ENCODE data around the gene GDPD3. TPM values are rescaled to one million over a fixed set of nuclear protein-coding genes. Genes with fewer than 3 reads are reported as not detected.

Gene GDPD3
- total RNA-seq, 1 donor from 2014 or later: 6.3 TPM

DNA sequence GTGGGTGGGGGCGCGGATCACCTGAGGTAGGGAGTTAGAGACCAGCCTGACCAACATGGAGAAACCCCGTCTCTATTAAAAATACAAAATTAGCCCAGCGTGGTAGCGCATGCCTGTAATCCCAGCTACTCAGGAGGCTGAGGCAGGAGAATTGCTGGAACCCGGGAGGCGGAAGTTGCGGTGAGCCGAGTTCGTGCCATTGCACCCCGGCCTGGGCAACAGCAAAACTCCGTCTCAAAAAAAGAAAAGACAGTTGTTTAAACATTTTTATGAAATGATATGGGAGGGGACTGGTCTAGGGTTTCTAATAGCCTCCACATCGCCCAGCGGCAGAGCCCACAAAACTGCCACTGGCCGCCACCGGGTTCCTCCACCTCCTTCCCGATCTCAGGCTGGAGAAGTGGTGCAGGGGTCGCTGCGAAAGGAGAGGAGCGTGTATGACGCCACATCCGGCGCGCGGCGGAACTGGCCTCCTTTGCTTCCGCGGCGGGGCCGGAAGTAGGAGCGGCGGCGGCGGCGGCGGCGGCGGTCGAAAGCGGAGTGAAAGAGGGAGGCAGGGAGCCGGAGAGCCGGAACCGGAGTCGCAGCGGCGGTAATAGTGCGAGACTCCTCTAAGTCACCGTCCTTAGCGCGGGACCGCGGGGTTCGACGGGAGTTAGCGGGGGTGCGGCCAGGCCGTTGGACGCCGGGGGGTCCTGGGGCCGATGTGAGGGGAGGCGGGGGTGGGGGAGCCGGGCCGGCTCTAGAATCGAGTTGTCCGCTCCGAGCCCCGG lies 37.6 kb downstream of the GDPD3 start, which contains the start of gene PPP4C:
TSS of gene PPP4C (plus strand) at position 492 of the 773 bp plus-strand sequence. CDS start 384 bp downstream, outside the sequence.
- intact Hi-C loops (cut with micrococcal nuclease): loop anchor here (1.0 kb wide), 3 partner anchors 10 to 21 kb away; partner anchors contain the start of genes ALDOA and YPEL3
- Mint-ChIP-seq H3K36me3 (ENCODE audit: low read depth) (peaks cover 34% of the 10 kb centered on the region), H3K9me3 (no peaks in the 10 kb centered on the region)

DNA sequence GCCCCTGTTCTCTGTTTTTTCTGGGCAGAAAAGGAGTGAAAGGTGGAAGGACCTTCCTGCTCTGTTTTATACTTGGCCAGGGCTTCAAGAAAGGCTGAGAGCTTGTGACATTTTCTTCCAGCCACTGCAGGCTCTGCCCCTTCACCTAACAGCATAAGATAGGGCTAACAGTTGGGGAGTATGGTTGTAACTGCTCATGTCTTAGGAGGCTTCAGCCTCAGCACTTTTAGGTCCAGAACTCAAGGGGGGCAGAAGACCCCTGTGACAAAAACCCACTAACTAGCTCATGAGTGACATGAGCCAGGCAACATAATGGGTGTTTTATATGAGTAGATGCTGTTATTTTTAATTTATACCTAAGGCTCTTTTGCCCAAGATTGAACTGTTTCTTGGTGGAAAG lies 42.8 kb downstream of the GDPD3 start:
- Mint-ChIP-seq H3K4me1 (ENCODE audit: low read depth) (peaks cover 39% of the 10 kb centered on the region), H3K9me3 (no peaks in the 10 kb centered on the region), H3K36me3 (ENCODE audit: low read depth) (peaks cover 45% of the 10 kb centered on the region), H3K27ac (no peak overlapping the region), H3K27me3 (ENCODE audit: insufficient read depth) (no peaks in the 10 kb centered on the region), H3K4me3 (no peak overlapping the region)
- no peak for DNase-seq (ENCODE audit: low spot score)
- intact Hi-C loops (cut with micrococcal nuclease): no loop called here

More for the DNA sequence above, 37.6 kb downstream of the GDPD3 start, which contains the start of gene PPP4C:
- Mint-ChIP-seq H3K27me3 (ENCODE audit: insufficient read depth) (no peaks in the 10 kb centered on the region), H3K27ac (peak within 1 kb of the TSS; percentile 96), H3K4me1 (ENCODE audit: low read depth) (peaks cover 44% of the 10 kb centered on the region), H3K4me3 (peak within 1 kb of the TSS; percentile 97)
- peak; percentile 92 for DNase-seq (ENCODE audit: low spot score)

DNA sequence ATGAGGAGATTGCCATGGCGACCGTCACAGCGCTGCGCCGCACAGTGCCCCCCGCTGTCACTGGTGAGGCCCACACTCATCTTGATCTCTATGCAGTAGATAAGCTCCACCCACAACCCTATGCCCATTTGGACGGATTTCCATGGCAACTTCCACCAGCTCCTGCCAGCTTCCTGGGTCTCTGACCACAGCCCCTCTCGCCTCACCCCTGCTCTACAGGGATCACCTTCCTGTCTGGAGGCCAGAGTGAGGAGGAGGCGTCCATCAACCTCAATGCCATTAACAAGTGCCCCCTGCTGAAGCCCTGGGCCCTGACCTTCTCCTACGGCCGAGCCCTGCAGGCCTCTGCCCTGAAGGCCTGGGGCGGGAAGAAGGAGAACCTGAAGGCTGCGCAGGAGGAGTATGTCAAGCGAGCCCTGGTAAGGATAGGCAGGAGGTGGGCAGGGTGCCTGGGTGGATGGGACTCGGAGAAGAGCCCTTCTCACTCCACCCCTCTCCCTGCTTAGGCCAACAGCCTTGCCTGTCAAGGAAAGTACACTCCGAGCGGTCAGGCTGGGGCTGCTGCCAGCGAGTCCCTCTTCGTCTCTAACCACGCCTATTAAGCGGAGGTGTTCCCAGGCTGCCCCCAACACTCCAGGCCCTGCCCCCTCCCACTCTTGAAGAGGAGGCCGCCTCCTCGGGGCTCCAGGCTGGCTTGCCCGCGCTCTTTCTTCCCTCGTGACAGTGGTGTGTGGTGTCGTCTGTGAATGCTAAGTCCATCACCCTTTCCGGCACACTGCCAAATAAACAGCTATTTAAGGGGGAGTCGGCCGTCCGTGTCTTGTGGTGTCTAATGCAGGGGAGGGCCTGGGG lies 43.5 kb downstream of the GDPD3 start:
- Mint-ChIP-seq H3K4me3 (no peak overlapping the region), H3K27me3 (ENCODE audit: insufficient read depth) (no peaks in the 10 kb centered on the region), H3K9me3 (no peaks in the 10 kb centered on the region), H3K36me3 (ENCODE audit: low read depth) (peaks cover 45% of the 10 kb centered on the region), H3K4me1 (ENCODE audit: low read depth) (peaks cover 36% of the 10 kb centered on the region), H3K27ac (peak overlapping the region; percentile 47)
- no peak for DNase-seq (ENCODE audit: low spot score)
- intact Hi-C loops (cut with micrococcal nuclease): loop anchor here (5.0 kb wide), 1 partner anchor 263 kb away; the partner anchor contains the start of gene MAZ

DNA sequence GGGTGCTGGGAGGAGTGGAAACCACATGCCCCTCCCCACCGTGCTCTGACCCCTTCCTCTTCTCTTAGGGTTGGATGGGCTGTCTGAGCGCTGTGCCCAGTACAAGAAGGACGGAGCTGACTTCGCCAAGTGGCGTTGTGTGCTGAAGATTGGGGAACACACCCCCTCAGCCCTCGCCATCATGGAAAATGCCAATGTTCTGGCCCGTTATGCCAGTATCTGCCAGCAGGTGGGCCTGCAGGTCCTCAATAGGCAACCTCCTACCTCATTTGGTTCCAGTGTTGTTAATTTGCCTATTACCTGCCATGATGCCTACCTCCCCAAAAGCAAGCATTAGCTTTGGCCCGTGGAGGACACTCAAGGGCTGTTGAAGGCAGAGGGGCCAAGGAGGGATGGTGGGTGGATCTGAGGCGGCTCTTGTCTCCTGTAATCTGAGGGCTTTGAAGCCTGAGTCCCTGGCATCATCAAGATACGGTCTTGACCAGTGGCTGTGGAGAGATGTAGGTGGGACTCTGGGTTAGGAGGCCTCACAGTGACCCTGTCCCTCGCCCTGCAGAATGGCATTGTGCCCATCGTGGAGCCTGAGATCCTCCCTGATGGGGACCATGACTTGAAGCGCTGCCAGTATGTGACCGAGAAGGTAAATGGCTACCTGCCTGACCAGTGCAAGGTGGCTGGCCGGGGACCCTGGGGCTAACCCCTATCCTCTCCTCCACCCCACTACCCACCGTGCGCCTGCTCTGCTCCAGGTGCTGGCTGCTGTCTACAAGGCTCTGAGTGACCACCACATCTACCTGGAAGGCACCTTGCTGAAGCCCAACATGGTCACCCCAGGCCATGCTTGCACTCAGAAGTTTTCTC lies 44.4 kb downstream of the GDPD3 start:
- H3K4me1 Mint-ChIP-seq (ENCODE audit: low read depth): peaks cover 32% of the 10 kb centered on the region
- peak; percentile 36 for DNase-seq (ENCODE audit: low spot score)
- H3K36me3 Mint-ChIP-seq (ENCODE audit: low read depth): peaks cover 47% of the 10 kb centered on the region
- H3K4me3 Mint-ChIP-seq: peak overlapping the region; percentile 72
- H3K27ac Mint-ChIP-seq: peak overlapping the region; percentile 79
- intact Hi-C loops (cut with micrococcal nuclease): loop anchor here (5.0 kb wide), 1 partner anchor 262 kb away; the partner anchor contains the start of gene MAZ
- H3K9me3 Mint-ChIP-seq: no peaks in the 10 kb centered on the region
- no peaks in the 10 kb centered on the region for H3K27me3 Mint-ChIP-seq (ENCODE audit: insufficient read depth)

DNA sequence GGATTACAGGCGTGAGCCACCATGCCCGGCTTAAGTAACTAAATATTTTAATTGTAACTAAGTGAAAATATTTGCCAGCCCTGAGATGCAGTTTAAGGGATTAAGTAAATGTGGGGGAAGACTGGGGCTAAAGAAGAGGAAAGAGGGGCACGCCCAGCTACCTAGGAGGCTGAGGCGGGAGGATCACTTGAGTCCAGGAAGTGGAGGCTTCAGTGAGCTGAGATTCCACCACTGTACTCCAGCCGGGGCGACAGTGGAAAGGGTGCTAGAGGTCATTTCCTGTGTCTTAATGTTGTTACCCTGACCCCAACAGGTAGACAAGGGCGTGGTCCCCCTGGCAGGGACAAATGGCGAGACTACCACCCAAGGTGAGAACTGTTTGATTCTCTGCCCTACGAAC lies 45.0 kb downstream of the GDPD3 start:
- peak overlapping the region; percentile 79 for H3K27ac Mint-ChIP-seq
- no peak for DNase-seq (ENCODE audit: low spot score)
- H3K4me3 Mint-ChIP-seq: peak overlapping the region; percentile 72
- no peaks in the 10 kb centered on the region for H3K27me3 Mint-ChIP-seq (ENCODE audit: insufficient read depth)
- no peaks in the 10 kb centered on the region for H3K9me3 Mint-ChIP-seq
- intact Hi-C loops (cut with micrococcal nuclease): loop anchor here (5.0 kb wide), 1 partner anchor 261 kb away; the partner anchor contains the start of gene MAZ
- peaks cover 47% of the 10 kb centered on the region for H3K36me3 Mint-ChIP-seq (ENCODE audit: low read depth)
- H3K4me1 Mint-ChIP-seq (ENCODE audit: low read depth): peaks cover 32% of the 10 kb centered on the region

DNA sequence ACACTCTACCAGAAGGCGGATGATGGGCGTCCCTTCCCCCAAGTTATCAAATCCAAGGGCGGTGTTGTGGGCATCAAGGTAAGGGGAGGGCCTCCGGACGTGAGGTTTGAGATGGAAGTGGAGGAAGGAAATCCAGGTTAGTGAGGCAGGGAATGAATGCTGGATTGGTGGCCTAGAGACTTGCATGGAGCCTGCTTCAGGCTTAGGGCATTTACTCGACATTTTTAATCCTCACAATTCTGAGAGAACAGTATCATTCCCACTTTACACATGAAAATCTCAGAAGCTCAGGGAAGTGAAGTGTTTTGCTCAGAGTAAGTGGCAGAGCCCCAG lies 45.8 kb downstream of the GDPD3 start:
- no peak for DNase-seq (ENCODE audit: low spot score)
- peak overlapping the region; percentile 99 for H3K4me3 Mint-ChIP-seq
- peaks cover 32% of the 10 kb centered on the region for H3K4me1 Mint-ChIP-seq (ENCODE audit: low read depth)
- H3K27ac Mint-ChIP-seq: peak overlapping the region; percentile 79
- no peaks in the 10 kb centered on the region for H3K9me3 Mint-ChIP-seq
- H3K27me3 Mint-ChIP-seq (ENCODE audit: insufficient read depth): no peaks in the 10 kb centered on the region
- intact Hi-C loops (cut with micrococcal nuclease): loop anchor here (5.0 kb wide), 1 partner anchor 260 kb away; the partner anchor contains the start of gene MAZ
- H3K36me3 Mint-ChIP-seq (ENCODE audit: low read depth): peaks cover 47% of the 10 kb centered on the region

DNA sequence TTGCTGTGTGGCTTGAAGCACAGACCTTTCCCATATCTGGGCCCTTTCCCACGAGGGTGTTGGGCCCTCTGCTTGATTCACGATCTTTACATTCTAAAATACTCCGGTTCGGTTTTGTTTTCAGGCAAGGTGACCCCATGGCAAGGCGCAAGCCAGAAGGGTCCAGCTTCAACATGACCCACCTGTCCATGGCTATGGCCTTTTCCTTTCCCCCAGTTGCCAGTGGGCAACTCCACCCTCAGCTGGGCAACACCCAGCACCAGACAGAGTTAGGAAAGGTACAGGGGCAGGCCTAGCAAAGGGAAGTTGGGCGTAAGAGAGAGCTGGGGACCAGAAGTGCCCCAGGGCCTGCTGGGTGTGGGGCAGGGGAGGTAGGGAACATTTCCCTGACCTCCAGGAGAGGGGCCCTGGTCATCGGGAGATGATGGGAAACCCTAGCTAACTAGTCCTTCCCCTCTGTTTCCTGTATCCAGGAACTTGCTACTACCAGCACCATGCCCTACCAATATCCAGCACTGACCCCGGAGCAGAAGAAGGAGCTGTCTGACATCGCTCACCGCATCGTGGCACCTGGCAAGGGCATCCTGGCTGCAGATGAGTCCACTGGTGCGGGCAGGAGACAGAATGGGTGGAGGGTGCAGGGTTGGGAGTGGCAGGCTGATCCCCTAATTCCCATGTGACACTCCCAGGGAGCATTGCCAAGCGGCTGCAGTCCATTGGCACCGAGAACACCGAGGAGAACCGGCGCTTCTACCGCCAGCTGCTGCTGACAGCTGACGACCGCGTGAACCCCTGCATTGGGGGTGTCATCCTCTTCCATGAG lies 46.4 kb downstream of the GDPD3 start:
- Mint-ChIP-seq H3K27me3 (ENCODE audit: insufficient read depth) (peaks cover 1% of the 10 kb centered on the region), H3K4me3 (peak overlapping the region; percentile 99), H3K27ac (peak overlapping the region; percentile 79), H3K36me3 (ENCODE audit: low read depth) (peaks cover 44% of the 10 kb centered on the region), H3K4me1 (ENCODE audit: low read depth) (peaks cover 29% of the 10 kb centered on the region), H3K9me3 (no peaks in the 10 kb centered on the region)
- intact Hi-C loops (cut with micrococcal nuclease): loop anchor here (5.0 kb wide), 1 partner anchor 260 kb away; the partner anchor contains the start of gene MAZ
- DNase-seq (ENCODE audit: low spot score): no peak

DNA sequence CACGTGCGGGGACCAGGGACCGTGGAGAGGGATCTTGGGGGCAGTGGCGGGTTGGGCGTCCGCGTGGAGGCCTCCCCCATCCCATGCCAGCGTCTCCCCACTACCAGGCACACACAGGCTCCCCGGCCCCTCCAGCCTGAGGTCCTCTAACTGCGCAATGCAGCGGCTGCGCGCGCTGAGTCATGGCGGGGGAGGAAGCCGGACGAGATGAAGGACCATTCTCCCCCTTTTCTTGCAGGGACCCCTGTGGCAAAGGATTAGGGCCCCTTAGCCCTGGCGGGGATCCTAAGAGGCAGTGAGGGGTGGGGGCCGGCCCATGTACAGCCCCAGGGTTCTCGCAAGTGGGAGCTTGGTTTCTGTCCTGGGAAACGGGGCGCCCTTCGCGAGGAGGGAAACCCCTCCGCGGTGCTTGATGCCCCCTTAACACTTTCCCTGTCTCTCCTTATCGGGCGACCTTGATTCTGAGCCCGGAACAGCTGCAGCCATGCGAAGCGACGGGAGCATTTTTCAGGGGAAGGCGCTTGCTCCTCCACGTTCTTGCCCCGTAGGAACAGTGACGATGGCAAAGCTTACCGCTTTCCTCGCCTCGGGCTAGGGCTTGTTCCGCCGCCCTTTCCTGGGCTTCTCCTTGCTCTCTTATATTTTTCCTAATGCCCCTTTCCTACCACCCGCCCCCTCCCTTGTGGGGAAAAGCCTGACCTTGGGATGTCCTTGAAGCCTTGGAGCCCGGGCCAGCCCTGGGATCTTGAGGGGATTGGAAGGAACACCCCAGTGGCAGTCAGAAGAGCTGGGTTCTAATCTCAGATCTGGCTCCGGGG lies 47.2 kb downstream of the GDPD3 start:
- H3K27ac Mint-ChIP-seq: peak overlapping the region; percentile 79
- H3K9me3 Mint-ChIP-seq: no peaks in the 10 kb centered on the region
- peaks cover 27% of the 10 kb centered on the region for H3K4me1 Mint-ChIP-seq (ENCODE audit: low read depth)
- peaks cover 39% of the 10 kb centered on the region for H3K36me3 Mint-ChIP-seq (ENCODE audit: low read depth)
- peaks cover 1% of the 10 kb centered on the region for H3K27me3 Mint-ChIP-seq (ENCODE audit: insufficient read depth)
- peak overlapping the region; percentile 99 for H3K4me3 Mint-ChIP-seq
- intact Hi-C loops (cut with micrococcal nuclease): loop anchor here (1.0 to 5.0 kb wide), 13 partner anchors 9 to 593 kb away; partner anchors contain the start of genes ASPHD1, CDIPT, DCTPP1 and FBRS
- DNase-seq (ENCODE audit: low spot score): peak; percentile 28

DNA sequence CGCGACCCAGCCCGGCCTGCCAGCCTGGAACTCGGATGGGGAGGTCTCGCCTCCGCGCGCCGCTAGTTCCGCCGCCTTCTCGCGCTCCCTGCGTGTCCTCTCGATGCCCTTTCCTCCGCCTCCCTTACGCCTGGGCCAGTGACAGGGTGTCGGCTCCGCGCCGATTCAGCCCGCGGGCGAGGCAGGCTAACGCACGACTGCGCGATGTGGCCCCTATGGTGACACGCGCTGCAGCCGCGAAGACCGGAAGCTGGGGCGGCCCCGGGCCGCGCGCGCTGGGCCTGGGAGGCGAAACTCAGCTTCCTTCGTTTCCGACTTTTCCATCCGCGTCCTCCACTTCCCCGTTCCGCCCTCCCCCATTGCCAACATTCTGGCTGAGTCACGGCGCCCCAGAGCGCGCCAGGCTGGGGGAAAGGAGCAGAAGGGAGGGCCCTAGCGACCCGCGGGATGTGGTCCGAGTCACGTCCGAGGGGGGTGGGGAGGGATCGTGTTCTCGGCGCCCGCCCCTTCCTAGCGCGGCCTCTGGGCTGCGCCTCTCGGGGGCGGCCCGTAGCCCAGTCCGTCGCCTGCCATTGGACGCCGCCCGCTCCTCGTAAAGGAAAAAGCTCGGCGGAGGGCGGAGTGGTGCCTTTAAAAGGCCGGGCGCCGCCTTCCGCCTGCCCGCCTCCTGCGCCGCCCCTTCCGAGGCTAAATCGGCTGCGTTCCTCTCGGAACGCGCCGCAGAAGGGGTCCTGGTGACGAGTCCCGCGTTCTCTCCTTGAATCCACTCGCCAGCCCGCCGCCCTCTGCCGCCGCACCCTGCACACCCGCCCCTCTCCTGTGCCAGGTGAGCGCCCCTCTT lies 48.0 kb downstream of the GDPD3 start, which contains the start of gene ALDOA:
TSS of gene ALDOA (plus strand) at position 659 of the 841 bp plus-strand sequence. CDS start 1,138 bp downstream, outside the sequence.
- Mint-ChIP-seq H3K9me3 (no peaks in the 10 kb centered on the region), H3K36me3 (ENCODE audit: low read depth) (peaks cover 36% of the 10 kb centered on the region), H3K27me3 (ENCODE audit: insufficient read depth) (peaks cover 1% of the 10 kb centered on the region), H3K4me3 (peak within 1 kb of the TSS; percentile 99), H3K27ac (peak within 1 kb of the TSS; percentile 95), H3K4me1 (ENCODE audit: low read depth) (peaks cover 25% of the 10 kb centered on the region)
- peak; percentile 95 for DNase-seq (ENCODE audit: low spot score)
- intact Hi-C loops (cut with micrococcal nuclease): loop anchor here (1.0 to 5.0 kb wide), 13 partner anchors 10 to 593 kb away; partner anchors contain the start of genes ASPHD1, CDIPT, DCTPP1 and FBRS

DNA sequence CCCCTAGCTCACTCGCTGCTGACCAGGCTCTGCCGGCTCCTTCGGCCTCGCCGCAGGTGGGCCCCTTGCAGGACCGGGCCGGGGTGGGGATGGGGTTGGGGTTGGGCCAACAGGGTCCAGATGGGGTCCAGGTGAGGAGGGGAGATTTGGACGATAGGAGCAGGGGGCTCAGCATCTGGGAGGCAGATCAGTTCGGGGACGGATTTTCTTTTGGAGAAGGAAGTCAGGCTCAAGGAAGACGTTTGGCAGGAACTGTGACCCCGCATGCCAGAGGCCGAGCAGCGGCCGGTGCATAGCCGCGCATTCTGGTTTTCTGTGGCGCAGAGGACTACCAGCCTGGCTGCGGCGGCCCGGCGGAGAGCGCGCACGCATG lies 48.6 kb downstream of the GDPD3 start:
- DNase-seq (ENCODE audit: low spot score): no peak
- peak overlapping the region; percentile 99 for H3K4me3 Mint-ChIP-seq
- intact Hi-C loops (cut with micrococcal nuclease): loop anchor here (1.0 to 5.0 kb wide), 15 partner anchors 11 to 594 kb away; partner anchors contain the start of genes ASPHD1, CDIPT, DCTPP1 and FBRS
- H3K9me3 Mint-ChIP-seq: no peaks in the 10 kb centered on the region
- peaks cover 32% of the 10 kb centered on the region for H3K36me3 Mint-ChIP-seq (ENCODE audit: low read depth)
- peak overlapping the region; percentile 100 for H3K27ac Mint-ChIP-seq
- H3K27me3 Mint-ChIP-seq (ENCODE audit: insufficient read depth): peaks cover 1% of the 10 kb centered on the region
- peaks cover 22% of the 10 kb centered on the region for H3K4me1 Mint-ChIP-seq (ENCODE audit: low read depth)

Data from activated T-helper 1 cell treated with anti-CD3 and anti-CD28 coated beads, Interleukin-12 subunit alpha, Interleukin-12 subunit beta, Interleukin-2, Interleukin-4 antibody, amounts not matched to agents 30 ng/mL and 10 ng/mL and 1 ng/mL, durations not matched to agents 14 hours and 24 hours and 36 hours (primary cell).